Panc1 (cell line): ENCODE results near the gene SMIM24. TPM values are rescaled to one million over a fixed set of nuclear protein-coding genes. Genes with fewer than 3 reads are reported as not detected.

Experiments
- ATAC-seq: fragments of 200-7000 bp; cut with Tn5 transposase; 2 replicates; pipeline ENCODE4 v1.9.1; 2020; ENCODE audit warnings: mild to moderate bottlenecking, moderate library complexity
- BruUV-seq: library from RNA; stranded (reverse); fragments of 400-500 nt; replicated peaks from 2 replicates; lab custom pipeline; 2021; lab: Mats Ljungman, UMichigan
- CTCF ChIA-PET: fragments of 300-600 bp; sonication (Branson Sonifier 250); formaldehyde crosslinking; loops from one replicate; lab custom pipeline; 2022; ENCODE audit warnings: antibody characterized with exemption; lab: Charles Lee
- POLR2A ChIA-PET: fragments of 300-600 bp; sonication (Branson Sonifier 250); formaldehyde crosslinking; loops from one replicate; lab custom pipeline; 2022; ENCODE audit warnings: antibody characterized with exemption; lab: Charles Lee
- DNase-seq: peaks from one replicate; pipeline ENCODE4 v3.0.0-alpha.2; 2010; ENCODE audit warnings: low read depth, low spot score
- H3K27ac ChIP-seq: 2 replicates; pipeline ENCODE4 v1.5.1; 2011; ENCODE audit warnings: mild to moderate bottlenecking, low read length, inconsistent platforms
- H3K27me3 ChIP-seq: fragments of 200-500 bp; sonication (Bioruptor generic); 2 replicates; pipeline ENCODE4 v1.6.0; 2014; ENCODE audit warnings: low read length, inconsistent platforms; ENCODE audit not compliant: control insufficient read depth, insufficient read depth
- H3K36me3 ChIP-seq: fragments of 200-500 bp; sonication (Bioruptor generic); 2 replicates; pipeline ENCODE4 v1.5.1; 2014; ENCODE audit warnings: inconsistent platforms, mild to moderate bottlenecking, low read length, moderate library complexity; ENCODE audit not compliant: control insufficient read depth, insufficient read depth
- H3K4me1 ChIP-seq: 2 replicates; pipeline ENCODE4 v1.5.1; 2011; ENCODE audit warnings: inconsistent platforms, mild to moderate bottlenecking, low read length, moderate library complexity; ENCODE audit not compliant: control insufficient read depth, insufficient read depth
- H3K4me3 ChIP-seq, 2 experiments: 2 replicates each; pipeline ENCODE4 v1.5.1; 2011 to 2012; ENCODE audit warnings: low read depth in 2 of 2, low read length in 2 of 2, mild to moderate bottlenecking in 2 of 2, inconsistent platforms in 1 of 2, moderate library complexity in 1 of 2
- H3K9me3 ChIP-seq: fragments of 200-500 bp; sonication (Bioruptor generic); 2 replicates; pipeline ENCODE4 v1.5.1; 2014; ENCODE audit warnings: low read depth, mild to moderate bottlenecking, inconsistent platforms, low read length, moderate library complexity; ENCODE audit not compliant: control insufficient read depth, insufficient read depth
- POLR2AphosphoS5 ChIP-seq: IDR thresholded peaks from 2 replicates; pipeline ENCODE4 v1.6.1; 2012; ENCODE audit warnings: mild to moderate bottlenecking, low read depth, low read length, moderate library complexity
- REST ChIP-seq, 2 experiments: IDR thresholded peaks; 2 replicates each; pipeline ENCODE4 v1.6.1; 2011 to 2012; ENCODE audit warnings: low read depth in 2 of 2, control low read depth in 1 of 2, low read length in 1 of 2, mild to moderate bottlenecking in 1 of 2, moderate library complexity in 1 of 2; ENCODE audit not compliant: insufficient read depth in 1 of 2
- SIN3A ChIP-seq: IDR thresholded peaks from 2 replicates; pipeline ENCODE4 v1.6.1; 2012; ENCODE audit warnings: low read depth, mild to moderate bottlenecking, low read length, moderate library complexity, borderline replicate concordance; ENCODE audit not compliant: insufficient read depth
- TCF7L2 ChIP-seq: IDR thresholded peaks from 2 replicates; pipeline ENCODE4 v1.6.1; 2011; ENCODE audit warnings: mild to moderate bottlenecking, low read depth, low read length, inconsistent platforms
- in situ Hi-C: cut with HindIII; loops from 2 replicates; pipeline ENCODE4 v1.10.0; 2016; ENCODE audit warnings: low sequenced_read_pairs, low pct_unique_long_range_greater_than_20kb
- intact Hi-C: fragments of 100-400 bp; cut with micrococcal nuclease; formaldehyde crosslinking; loops from one replicate; pipeline ENCODE4 v1.10.0; 2022; ENCODE audit not compliant: unreplicated experiment
- total RNA-seq: library from RNA; stranded (reverse); gene quantifications from one replicate; pipeline ENCODE4 v1.2.1, GENCODE V29; 2021; ENCODE audit not compliant: unreplicated experiment
- TF ChIP-seq, protein P1 (sequence below): fragments of 450-650 bp; IDR thresholded peaks from 2 replicates; pipeline ENCODE4 v1.5.1; 2017; ENCODE audit warnings: mild to moderate bottlenecking

Gene SMIM24
- total RNA-seq, 1 experiment from 2014 or later, result 0.28 TPM

GRCh38 chr19:3452171-3452941, 28.0 kb downstream of the SMIM24 start:
- H3K27ac ChIP-seq, result no peak overlapping the region

GRCh38 chr19:3451451-3451866, 28.9 kb downstream of the SMIM24 start:
- Histone ChIP-seq H3K27me3 (no peaks in the 10 kb centered on the region), H3K4me1 (peaks cover 8% of the 10 kb centered on the region), H3K27ac (no peak overlapping the region), H3K36me3 (no peaks in the 10 kb centered on the region), H3K9me3 (no peaks in the 10 kb centered on the region), H3K4me3 (no peak overlapping the region)
- ChIA-PET POLR2A (no interaction called here), CTCF (no interaction called here)
- in situ Hi-C loops, result no loop called here
- intact Hi-C loops, result no loop called here
- TF ChIP-seq REST (IDR thresholded peaks at IDR 0.05; ENCODE audit: insufficient read depth in 1 of 2, low read depth in 2 of 2, low read length in 1 of 2) (no peak), TCF7L2 (no peak), POLR2AphosphoS5 (no peak), SIN3A (no peak)
- TF ChIP-seq, protein P1, sequence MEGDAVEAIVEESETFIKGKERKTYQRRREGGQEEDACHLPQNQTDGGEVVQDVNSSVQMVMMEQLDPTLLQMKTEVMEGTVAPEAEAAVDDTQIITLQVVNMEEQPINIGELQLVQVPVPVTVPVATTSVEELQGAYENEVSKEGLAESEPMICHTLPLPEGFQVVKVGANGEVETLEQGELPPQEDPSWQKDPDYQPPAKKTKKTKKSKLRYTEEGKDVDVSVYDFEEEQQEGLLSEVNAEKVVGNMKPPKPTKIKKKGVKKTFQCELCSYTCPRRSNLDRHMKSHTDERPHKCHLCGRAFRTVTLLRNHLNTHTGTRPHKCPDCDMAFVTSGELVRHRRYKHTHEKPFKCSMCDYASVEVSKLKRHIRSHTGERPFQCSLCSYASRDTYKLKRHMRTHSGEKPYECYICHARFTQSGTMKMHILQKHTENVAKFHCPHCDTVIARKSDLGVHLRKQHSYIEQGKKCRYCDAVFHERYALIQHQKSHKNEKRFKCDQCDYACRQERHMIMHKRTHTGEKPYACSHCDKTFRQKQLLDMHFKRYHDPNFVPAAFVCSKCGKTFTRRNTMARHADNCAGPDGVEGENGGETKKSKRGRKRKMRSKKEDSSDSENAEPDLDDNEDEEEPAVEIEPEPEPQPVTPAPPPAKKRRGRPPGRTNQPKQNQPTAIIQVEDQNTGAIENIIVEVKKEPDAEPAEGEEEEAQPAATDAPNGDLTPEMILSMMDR, result no peak
- ATAC-seq, result no peak
- no peak for DNase-seq
- no TSS peak for BruUV-seq

More at GRCh38 chr19:3452171-3452941, 28.0 kb downstream of the SMIM24 start:
- intact Hi-C loops, result no loop called here
- no peaks in the 10 kb centered on the region for H3K36me3 ChIP-seq
- no peaks in the 10 kb centered on the region for H3K27me3 ChIP-seq
- TF ChIP-seq POLR2AphosphoS5, result no peak
- no peak for TF ChIP-seq REST (IDR thresholded peaks at IDR 0.05; ENCODE audit: insufficient read depth in 1 of 2, low read depth in 2 of 2, low read length in 1 of 2)
- TF ChIP-seq, protein P1, result no peak
- TF ChIP-seq SIN3A, result no peak
- TF ChIP-seq TCF7L2, result no peak
- DNase-seq (no peak), ATAC-seq (no peak)
- in situ Hi-C loops, result no loop called here
- no peak overlapping the region for H3K4me3 ChIP-seq
- ChIA-PET POLR2A (no interaction called here), CTCF (no interaction called here)
- H3K9me3 ChIP-seq, result no peaks in the 10 kb centered on the region
- peaks cover 16% of the 10 kb centered on the region for H3K4me1 ChIP-seq
- BruUV-seq, result no TSS peak
